Vagina (tissue), 2 donors: ENCODE measurements around the gene ZNF350.

Experiments used
- CTCF ChIP-seq, 3 experiments: fragments of 450-650 bp in 2 of 3; fragments of 200-600 bp in 1 of 3; sonication (generic) in 1 of 3; IDR thresholded peaks; one replicate each; pipeline ENCODE4 v1.5.1; 2017 to 2019; ENCODE audit warnings: antibody characterized with exemption in 3 of 3, mild to moderate bottlenecking in 2 of 3, moderate library complexity in 2 of 3
- POLR2A ChIP-seq, 2 donors: fragments of 450-650 bp; IDR thresholded peaks; one replicate each; pipeline ENCODE4 v1.6.1; 2017; ENCODE audit warnings: antibody characterized with exemption in 2 of 2, mild to moderate bottlenecking in 2 of 2, moderate library complexity in 2 of 2
- POLR2AphosphoS5 ChIP-seq, 2 donors: sonication (generic); formaldehyde crosslinking; IDR thresholded peaks; one replicate each; pipeline ENCODE4 v1.9.0; 2017; ENCODE audit warnings: antibody characterized with exemption in 2 of 2, mild to moderate bottlenecking in 2 of 2, low read depth in 1 of 2; ENCODE audit not compliant: insufficient read depth in 1 of 2

GRCh38 chr19:51926426-51926783, 60.2 kb downstream of the ZNF350 start:
- TF ChIP-seq CTCF (IDR thresholded peaks at IDR 0.05) (no peak), POLR2A (IDR thresholded peaks at IDR 0.05) (no peak), POLR2AphosphoS5 (IDR thresholded peaks at IDR 0.05; ENCODE audit: insufficient read depth in 1 of 2, low read depth in 1 of 2) (no peak)
